Skeletal muscle satellite cell (primary cell): ENCODE results near the gene ZMYND11.

Experiments
- H3K27me3 ChIP-seq: 2 replicates; pipeline ENCODE4 v1.7.0; 2013; ENCODE audit warnings: low read length; ENCODE audit not compliant: control insufficient read depth, insufficient read depth
- H3K36me3 ChIP-seq: 2 replicates; pipeline ENCODE4 v1.7.0; 2013; ENCODE audit warnings: mild to moderate bottlenecking, control low read depth, low read length; ENCODE audit not compliant: insufficient read depth
- H3K4me1 ChIP-seq: 2 replicates; pipeline ENCODE4 v1.7.0; 2013; ENCODE audit warnings: low read length; ENCODE audit not compliant: control insufficient read depth, insufficient read depth
- H3K4me2 ChIP-seq: 2 replicates; pipeline ENCODE4 v1.7.0; 2013; ENCODE audit warnings: mild to moderate bottlenecking, low read length
- H3K4me3 ChIP-seq: 2 replicates; pipeline ENCODE4 v1.7.0; 2013; ENCODE audit warnings: low read length
- H3K9ac ChIP-seq: 2 replicates; pipeline ENCODE4 v1.7.0; 2013; ENCODE audit warnings: mild to moderate bottlenecking, low read depth, low read length, moderate library complexity
- H3K9me3 ChIP-seq: replicated peaks from 2 replicates; pipeline ENCODE4 v1.7.0; 2013; ENCODE audit warnings: mild to moderate bottlenecking, control low read depth, low read length

Gene ZMYND11

GRCh38 chr10:274866-275265 lies 139.6 kb downstream of the ZMYND11 start:
- Histone ChIP-seq H3K4me1 (no peaks in the 10 kb centered on the region), H3K4me3 (no peak overlapping the region), H3K4me2 (no peak overlapping the region), H3K9me3 (no peaks in the 10 kb centered on the region), H3K27me3 (no peaks in the 10 kb centered on the region), H3K9ac (no peak overlapping the region), H3K36me3 (peaks cover 5% of the 10 kb centered on the region)

DNA sequence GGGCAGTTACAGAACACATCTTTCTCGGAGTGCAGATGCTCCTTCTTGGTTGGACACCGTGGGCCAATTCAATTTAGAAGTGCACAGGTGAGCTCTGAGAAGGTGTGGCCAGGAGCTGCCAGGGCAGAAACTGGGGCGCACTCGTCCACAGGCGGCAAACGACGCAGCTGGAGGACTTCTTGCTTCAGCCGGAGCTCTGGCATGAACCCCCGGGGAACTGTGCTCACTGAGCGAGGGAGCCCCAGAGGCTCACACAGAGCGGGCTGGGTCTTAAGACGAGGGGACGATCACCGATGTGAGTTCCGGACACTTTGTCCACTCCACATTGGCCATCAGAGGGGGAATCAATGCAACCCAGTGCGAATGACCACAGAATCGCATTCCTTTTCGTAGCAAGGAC lies 140.4 kb downstream of the ZMYND11 start:
- Histone ChIP-seq H3K27me3 (no peaks in the 10 kb centered on the region), H3K36me3 (peaks cover 13% of the 10 kb centered on the region)

GRCh38 chr10:277963-278362 lies 142.7 kb downstream of the ZMYND11 start:
- H3K9ac ChIP-seq: no peak overlapping the region
- no peaks in the 10 kb centered on the region for H3K4me1 ChIP-seq
- H3K36me3 ChIP-seq: peaks cover 27% of the 10 kb centered on the region
- H3K4me2 ChIP-seq: no peak overlapping the region
- H3K27me3 ChIP-seq: no peaks in the 10 kb centered on the region
- H3K9me3 ChIP-seq: no peaks in the 10 kb centered on the region
- no peak overlapping the region for H3K4me3 ChIP-seq

More for the DNA sequence above, 140.4 kb downstream of the ZMYND11 start:
- Histone ChIP-seq H3K9me3 (no peaks in the 10 kb centered on the region), H3K4me2 (no peak overlapping the region), H3K9ac (no peak overlapping the region), H3K4me1 (no peaks in the 10 kb centered on the region), H3K4me3 (no peak overlapping the region)

- no peaks in the 10 kb centered on the region for H3K27me3 ChIP-seq
- H3K9me3 ChIP-seq: no peaks in the 10 kb centered on the region
- peaks cover 32% of the 10 kb centered on the region for H3K36me3 ChIP-seq
- no peaks in the 10 kb centered on the region for H3K4me1 ChIP-seq
- H3K4me3 ChIP-seq: no peak overlapping the region
- no peak overlapping the region for H3K4me2 ChIP-seq
- no peak overlapping the region for H3K9ac ChIP-seq
Measured at GRCh38 chr10:278707-279106, 143.5 kb downstream of the ZMYND11 start.

GRCh38 chr10:279232-279631 lies 144.0 kb downstream of the ZMYND11 start:
- Histone ChIP-seq H3K4me1 (no peaks in the 10 kb centered on the region), H3K4me2 (no peak overlapping the region), H3K9me3 (no peaks in the 10 kb centered on the region), H3K36me3 (peaks cover 32% of the 10 kb centered on the region), H3K27me3 (no peaks in the 10 kb centered on the region), H3K9ac (no peak overlapping the region), H3K4me3 (no peak overlapping the region)

DNA sequence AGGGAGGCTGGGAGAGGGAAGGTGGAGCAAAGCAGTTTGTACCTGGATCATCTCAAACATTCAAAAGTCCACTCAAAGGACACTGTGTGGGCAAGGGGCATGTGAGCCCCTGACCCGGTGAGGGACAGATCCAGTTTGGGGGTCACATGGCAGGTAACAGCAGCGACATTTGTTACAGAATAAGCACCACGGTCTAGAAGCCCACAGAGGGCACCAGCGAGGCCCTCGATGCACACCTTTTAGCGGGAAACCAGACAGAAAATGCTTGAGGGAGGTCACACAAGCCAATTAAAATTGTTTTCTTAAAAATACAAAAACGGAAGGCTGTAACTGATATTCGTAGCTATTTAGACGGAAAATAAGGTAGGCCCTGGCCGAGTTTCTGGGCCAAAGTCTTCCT lies 144.4 kb downstream of the ZMYND11 start:
- H3K4me2 ChIP-seq: no peak overlapping the region

GRCh38 chr10:282294-283139 lies 147.3 kb downstream of the ZMYND11 start:
- no peaks in the 10 kb centered on the region for H3K4me1 ChIP-seq
- H3K9me3 ChIP-seq: no peaks in the 10 kb centered on the region
- H3K27me3 ChIP-seq: no peaks in the 10 kb centered on the region
- peaks cover 48% of the 10 kb centered on the region for H3K36me3 ChIP-seq
- no peak overlapping the region for H3K4me2 ChIP-seq
- no peak overlapping the region for H3K9ac ChIP-seq
- H3K4me3 ChIP-seq: no peak overlapping the region

More for the DNA sequence above, 144.4 kb downstream of the ZMYND11 start:
- peaks cover 33% of the 10 kb centered on the region for H3K36me3 ChIP-seq
- no peaks in the 10 kb centered on the region for H3K9me3 ChIP-seq
- no peak overlapping the region for H3K9ac ChIP-seq
- no peaks in the 10 kb centered on the region for H3K4me1 ChIP-seq
- H3K27me3 ChIP-seq: no peaks in the 10 kb centered on the region
- no peak overlapping the region for H3K4me3 ChIP-seq

DNA sequence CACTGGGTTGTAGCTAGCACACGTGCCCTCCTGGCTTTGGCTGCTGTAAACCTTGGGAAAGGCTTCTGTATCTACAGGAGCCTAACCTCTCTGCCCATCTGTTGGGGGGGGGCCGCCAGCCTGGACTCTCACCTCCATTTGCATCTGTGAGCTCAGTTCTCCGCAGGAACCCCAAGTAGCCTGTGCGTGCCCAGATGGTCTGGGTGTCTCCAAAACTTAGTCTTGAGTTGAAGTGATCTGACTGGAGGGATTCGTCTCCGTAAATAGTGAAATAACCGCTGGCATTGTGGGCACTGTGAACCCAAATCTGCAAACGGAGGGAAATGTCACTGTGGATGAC lies 147.9 kb downstream of the ZMYND11 start:
- no peaks in the 10 kb centered on the region for H3K9me3 ChIP-seq
- no peak overlapping the region for H3K4me2 ChIP-seq
- no peak overlapping the region for H3K4me3 ChIP-seq
- H3K4me1 ChIP-seq: no peaks in the 10 kb centered on the region
- peaks cover 48% of the 10 kb centered on the region for H3K36me3 ChIP-seq
- H3K27me3 ChIP-seq: no peaks in the 10 kb centered on the region
- no peak overlapping the region for H3K9ac ChIP-seq

- no peak overlapping the region for H3K4me2 ChIP-seq
- H3K4me3 ChIP-seq: no peak overlapping the region
- H3K9ac ChIP-seq: no peak overlapping the region
- no peaks in the 10 kb centered on the region for H3K4me1 ChIP-seq
- H3K9me3 ChIP-seq: no peaks in the 10 kb centered on the region
- no peaks in the 10 kb centered on the region for H3K27me3 ChIP-seq
- peaks cover 48% of the 10 kb centered on the region for H3K36me3 ChIP-seq
Measured at GRCh38 chr10:283916-284356, 148.7 kb downstream of the ZMYND11 start.

- no peaks in the 10 kb centered on the region for H3K27me3 ChIP-seq
- no peak overlapping the region for H3K4me2 ChIP-seq
- H3K36me3 ChIP-seq: peaks cover 39% of the 10 kb centered on the region
- H3K9ac ChIP-seq: no peak overlapping the region
- H3K9me3 ChIP-seq: no peaks in the 10 kb centered on the region
- H3K4me1 ChIP-seq: peaks cover 8% of the 10 kb centered on the region
- no peak overlapping the region for H3K4me3 ChIP-seq
Measured at GRCh38 chr10:285216-285615, 150.0 kb downstream of the ZMYND11 start.

- Histone ChIP-seq H3K4me1 (peaks cover 15% of the 10 kb centered on the region), H3K27me3 (no peaks in the 10 kb centered on the region), H3K4me3 (no peak overlapping the region), H3K9me3 (no peaks in the 10 kb centered on the region), H3K9ac (no peak overlapping the region), H3K36me3 (peaks cover 26% of the 10 kb centered on the region), H3K4me2 (no peak overlapping the region)
Measured at GRCh38 chr10:287026-287709, 151.9 kb downstream of the ZMYND11 start.

GRCh38 chr10:287814-288213 lies 152.6 kb downstream of the ZMYND11 start:
- Histone ChIP-seq H3K36me3 (peaks cover 22% of the 10 kb centered on the region), H3K4me1 (peaks cover 15% of the 10 kb centered on the region), H3K9ac (no peak overlapping the region), H3K9me3 (no peaks in the 10 kb centered on the region), H3K4me3 (no peak overlapping the region), H3K4me2 (no peak overlapping the region), H3K27me3 (no peaks in the 10 kb centered on the region)
